Measurements from ENCODE around the gene GRID1.
"Not testable (repeated sequence)": the region's sequence is repeated elsewhere in the genome, so short reads cannot be mapped to it uniquely, and the experiment has no call there.

Gene GRID1

GRCh38 chr10:85735997-85736396, 630.6 kb downstream of the GRID1 start:
- no peak for DNase-seq

GRCh38 chr10:85734791-85735190, 631.8 kb downstream of the GRID1 start:
- DNase-seq: no peak

DNA sequence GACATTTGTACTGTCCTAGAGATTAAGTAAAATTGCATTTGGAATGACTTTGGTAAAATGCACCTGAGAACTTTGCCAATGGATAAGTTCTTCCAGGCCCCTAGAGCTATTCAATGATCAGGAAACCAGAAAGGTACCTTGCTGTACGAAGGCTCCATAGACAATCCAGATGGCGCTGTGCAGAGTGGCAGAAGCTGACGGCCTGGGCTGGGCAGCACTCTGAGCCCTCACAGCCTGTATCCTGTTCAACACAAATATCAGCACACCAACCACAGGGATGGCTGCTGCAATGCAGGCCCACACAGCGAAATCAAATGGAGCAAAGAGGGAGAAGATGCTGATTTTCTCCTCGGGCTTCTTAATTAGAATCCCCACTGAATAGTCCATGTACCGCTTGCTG, 642.4 kb downstream of the GRID1 start:
- DNase-seq: no peak

DNA sequence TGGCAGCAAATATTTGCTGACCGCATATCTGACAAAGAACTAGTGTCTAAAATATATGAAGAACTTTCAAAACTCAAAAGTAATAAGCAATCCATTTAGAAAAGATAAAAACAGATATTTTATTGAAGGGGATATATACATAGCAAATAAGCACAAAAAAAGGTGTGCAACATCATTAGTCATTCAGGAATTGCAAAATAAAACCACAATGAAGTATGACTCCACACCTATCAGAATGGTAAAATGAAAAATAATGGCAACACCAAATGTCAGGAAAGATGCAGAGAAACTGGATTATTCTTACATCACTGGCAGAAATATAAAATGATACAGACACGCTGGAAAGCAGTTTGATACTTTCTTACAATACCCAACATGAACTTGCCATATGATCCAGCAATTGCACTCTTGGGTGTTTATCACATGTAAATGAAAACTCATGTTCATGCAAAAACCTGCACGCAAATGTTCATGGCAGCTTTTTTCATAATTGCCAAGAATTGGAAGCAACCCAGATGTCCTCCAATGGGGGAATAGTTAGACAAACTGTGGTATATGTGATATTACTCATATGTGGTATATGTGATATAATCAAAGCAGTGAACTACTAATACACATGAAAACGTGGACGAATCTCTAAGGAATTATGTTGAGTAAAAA, 645.5 kb downstream of the GRID1 start:
- no peak for DNase-seq

DNA sequence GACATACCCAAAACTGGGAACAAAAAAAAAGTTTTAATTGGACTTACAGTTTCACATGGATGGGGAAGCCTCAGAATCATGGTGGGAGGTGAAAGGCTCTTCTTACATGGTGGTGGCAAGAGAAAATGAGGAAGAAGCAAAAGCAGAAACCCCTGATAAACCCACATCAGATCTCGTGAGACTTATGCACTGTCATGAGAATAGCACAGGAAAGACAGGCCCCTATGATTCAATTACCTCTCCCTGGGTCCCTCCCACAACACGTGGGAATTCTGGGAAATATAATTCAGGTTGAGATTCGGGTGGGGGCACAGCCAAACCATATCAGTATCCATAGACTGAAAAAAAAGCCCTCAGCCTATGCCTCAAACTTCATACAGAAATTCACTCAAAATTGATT, 647.2 kb downstream of the GRID1 start:
- DNase-seq: no peak

GRCh38 chr10:85713885-85714284, 652.7 kb downstream of the GRID1 start:
- no peak for DNase-seq

DNA sequence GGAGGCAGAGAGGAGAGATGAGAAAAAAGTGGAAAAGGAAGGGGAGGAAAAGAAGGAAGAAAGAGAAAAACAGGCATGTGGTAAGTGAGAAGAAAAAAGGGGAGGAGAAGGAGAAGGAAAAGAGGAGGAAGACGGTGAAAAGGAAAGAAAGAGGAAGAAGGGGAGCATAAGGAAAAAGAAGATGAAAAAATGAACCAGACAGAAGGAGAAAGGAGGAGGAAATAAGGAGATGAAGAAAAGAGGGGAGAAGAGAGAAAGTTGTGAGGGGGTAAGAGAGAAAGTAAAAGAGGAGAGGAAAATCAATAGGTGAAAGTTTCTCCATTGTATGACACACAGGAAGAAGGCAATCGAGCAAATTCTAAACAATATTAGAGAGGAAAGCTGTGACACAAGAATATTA, 663.8 kb downstream of the GRID1 start:
- no peak for DNase-seq

- not testable (repeated sequence) for DNase-seq
These were observed 667.5 kb downstream of the GRID1 start for GRCh38 chr10:85699066-85699465.

DNA sequence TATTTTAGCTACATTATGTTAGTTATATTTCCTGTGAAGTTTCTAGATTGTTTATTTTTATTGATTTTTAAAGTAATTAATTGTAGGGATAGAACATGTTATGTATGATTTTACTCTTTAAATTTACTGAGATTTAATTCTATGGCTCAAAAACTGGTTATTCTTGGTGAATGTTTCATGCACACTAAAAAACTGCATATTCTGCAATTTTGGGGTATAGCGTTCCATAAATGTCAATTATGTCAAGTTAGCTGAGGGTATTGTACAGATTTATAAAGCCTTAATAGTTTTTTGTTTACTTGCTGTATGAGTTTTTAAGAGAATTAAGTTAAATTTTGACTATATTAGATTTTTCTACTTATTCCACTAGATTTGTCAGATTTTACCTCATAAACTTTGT, 669.7 kb downstream of the GRID1 start:
- no peak for DNase-seq

- no peak for DNase-seq
These were observed 684.0 kb downstream of the GRID1 start for GRCh38 chr10:85682621-85683020.

DNA sequence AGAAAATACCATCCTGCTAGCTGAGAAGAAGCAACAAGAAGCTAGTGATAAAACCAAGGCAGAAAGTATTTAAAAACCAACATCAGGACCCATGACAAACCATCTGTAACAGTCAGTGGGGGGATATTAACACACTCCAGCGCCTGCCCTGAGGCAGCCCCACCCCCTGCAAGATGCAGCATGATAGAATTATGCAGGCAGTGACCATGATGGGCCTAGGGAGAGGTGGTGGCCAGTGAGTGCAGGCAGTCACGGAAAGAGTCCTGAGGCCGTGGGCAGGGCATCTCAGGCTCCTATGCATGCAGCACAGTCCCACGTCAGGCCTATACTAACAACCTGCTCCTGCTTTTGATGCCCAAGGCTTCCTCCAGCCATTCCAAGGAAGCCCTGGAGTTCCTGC, 686.9 kb downstream of the GRID1 start:
- DNase-seq: no peak

DNA sequence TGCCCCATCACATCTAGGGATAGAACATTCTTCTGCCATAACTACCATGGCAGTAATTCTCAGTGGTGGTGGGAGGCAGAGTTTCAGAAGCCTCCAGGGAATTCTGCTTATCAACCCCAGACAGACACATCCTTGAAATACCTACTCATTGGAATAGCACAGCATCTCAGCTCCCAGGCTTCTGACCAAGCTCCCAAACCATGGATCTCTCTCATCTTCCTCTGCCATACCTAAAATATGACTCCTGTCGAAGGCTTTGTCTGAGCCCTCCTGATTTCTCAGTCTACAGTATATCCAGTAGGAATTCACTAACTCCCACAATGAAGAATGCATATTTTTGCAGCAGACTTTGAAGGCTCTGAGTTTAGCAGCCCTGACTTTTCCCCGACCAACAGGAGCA, 687.5 kb downstream of the GRID1 start:
- no peak for DNase-seq

DNA sequence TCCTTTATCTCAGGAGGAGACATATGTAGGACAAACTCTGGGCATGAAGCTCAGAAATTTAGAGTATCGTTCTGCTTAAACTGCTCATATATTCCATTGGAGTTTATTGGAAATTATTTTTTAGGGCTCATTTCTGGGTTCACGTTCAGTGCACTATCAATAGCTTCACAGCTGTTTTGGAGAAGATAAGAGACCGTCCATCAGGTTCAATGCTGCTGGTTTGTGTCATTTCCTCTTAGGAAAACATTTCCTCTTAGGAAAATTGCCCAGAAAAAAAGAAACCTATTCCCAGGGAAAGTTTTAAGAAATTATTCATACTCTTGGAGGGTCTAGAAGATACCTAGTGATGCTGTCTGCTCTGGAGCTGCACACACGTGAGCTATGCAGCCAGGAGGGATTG, 691.7 kb downstream of the GRID1 start:
- DNase-seq: no peak

GRCh38 chr10:85673270-85673669, 693.3 kb downstream of the GRID1 start:
- no peak for DNase-seq

DNA sequence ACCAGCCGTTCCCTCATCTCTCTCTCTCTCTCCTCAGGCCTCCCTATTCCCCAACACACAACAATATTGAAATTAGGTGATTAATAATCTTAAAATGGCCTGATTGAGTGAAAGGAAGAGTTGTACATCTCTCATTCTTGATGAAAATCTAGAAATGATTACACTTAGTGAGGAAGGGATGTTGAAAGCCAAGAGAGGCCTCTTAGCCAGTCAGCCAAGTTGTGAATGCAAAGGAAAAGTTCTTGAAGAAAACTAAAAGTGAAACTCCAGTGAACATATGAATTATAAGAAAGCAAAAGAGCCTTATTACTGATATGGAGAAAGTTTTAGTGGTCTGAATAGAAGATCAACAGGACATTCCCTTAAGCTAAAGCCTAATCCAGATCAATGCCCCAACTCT, 695.1 kb downstream of the GRID1 start:
- no peak for DNase-seq

GRCh38 chr10:85668522-85668921, 698.1 kb downstream of the GRID1 start:
- no peak for DNase-seq

- DNase-seq: no peak
These were observed 698.9 kb downstream of the GRID1 start for GRCh38 chr10:85667638-85668233.

GRCh38 chr10:85666987-85667386, 699.6 kb downstream of the GRID1 start:
- DNase-seq: no peak

GRCh38 chr10:85666102-85666501, 700.5 kb downstream of the GRID1 start:
- no peak for DNase-seq

DNA sequence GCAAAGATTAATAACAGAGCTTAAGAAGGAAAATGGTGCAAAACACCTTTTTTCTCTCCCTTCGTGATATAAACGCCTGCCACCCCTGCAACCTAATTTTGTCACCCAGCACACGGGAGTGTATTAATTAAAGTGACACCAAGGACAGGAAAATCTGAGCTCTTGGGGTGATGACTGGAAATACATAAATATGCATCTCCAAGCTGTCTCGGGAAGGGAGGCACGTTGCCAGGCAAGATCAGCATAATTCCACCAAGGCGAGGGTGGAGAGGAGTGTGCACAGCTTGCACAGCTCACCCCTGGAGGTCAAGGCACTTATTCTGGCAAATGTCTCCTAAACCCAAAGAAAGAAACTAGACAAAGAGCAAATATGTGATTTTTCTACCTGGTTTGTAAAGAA, 700.9 kb downstream of the GRID1 start:
- no peak for DNase-seq

DNA sequence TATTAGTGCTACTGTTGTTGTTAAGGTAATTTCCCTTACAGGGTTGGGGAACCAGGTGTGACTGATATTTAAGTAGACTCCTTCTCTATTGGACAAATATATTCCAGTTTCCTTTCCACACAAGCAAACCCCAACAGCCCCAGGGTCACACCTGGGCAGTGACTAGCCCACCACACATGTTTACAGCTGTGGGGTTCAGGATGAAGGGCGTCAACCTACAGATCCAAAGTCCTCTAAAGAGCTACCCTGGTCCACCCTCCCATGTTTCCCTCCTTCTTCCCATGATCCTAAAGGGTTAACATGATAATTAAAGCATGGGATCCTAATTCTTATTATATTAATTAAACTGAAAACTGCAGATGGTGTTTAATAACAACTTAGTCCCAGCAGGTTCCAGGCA, 701.5 kb downstream of the GRID1 start:
- no peak for DNase-seq

- no peak for DNase-seq
These were observed 705.5 kb downstream of the GRID1 start for GRCh38 chr10:85661123-85661522.

DNA sequence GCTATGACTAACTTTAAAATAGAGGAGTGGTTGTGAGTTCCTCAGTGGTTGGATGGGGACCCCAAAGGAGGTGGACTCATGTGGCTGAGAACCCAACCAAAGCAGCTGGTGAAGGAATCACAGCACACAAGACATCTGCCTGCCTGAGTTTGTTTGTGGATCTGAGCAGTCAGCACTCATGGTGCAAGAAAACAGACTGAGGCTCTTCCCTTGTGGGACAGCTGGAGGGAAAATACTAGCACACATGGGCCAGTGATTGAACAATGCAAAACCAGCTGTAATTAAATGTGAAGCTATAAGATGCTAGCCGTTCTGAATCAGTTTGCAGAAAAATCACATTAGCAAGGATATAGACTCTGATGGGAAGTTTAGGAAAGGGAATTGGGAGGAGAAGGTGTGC, 707.3 kb downstream of the GRID1 start:
- DNase-seq: no peak

GRCh38 chr10:85658518-85658917, 708.1 kb downstream of the GRID1 start:
- DNase-seq: no peak

DNA sequence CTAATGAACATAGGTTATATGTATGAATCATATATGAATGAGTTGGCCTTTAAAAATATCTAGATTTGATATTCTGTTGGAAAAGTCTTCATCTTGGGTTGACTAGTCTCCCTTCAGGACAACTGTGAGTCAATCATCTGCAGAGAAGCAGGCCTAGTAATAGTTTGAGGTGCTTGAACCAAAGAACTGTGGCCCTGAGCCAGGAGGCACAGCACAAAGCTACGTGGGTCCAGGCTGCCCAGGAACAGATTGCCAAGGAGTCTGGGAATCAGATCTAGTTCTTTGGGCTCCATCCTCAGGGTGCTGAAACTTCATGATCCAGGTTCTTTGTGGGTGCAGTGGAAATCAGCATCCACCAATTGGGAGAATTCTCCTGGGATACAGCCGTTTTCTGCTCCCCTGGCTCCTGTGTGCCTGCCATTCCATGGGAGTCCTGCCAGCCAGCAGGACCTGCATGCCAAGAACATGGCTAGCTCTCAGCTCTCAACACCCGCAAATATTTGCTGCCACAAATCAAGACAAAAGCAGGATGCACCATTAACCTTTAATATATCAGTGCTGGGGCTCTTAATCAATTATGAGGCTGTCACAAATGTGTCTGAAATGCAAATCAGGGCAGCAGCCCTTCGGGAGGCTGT, 709.0 kb downstream of the GRID1 start:
- DNase-seq: no peak
